Cerebellar cortex (tissue), 1 donor: ENCODE data around the gene DLL1.

ENCODE experiments used
- DNase-seq: peaks from one replicate; pipeline ENCODE4 v3.0.0-alpha.2; 2015; ENCODE audit warnings: low spot score

The DLL1 gene

DNA sequence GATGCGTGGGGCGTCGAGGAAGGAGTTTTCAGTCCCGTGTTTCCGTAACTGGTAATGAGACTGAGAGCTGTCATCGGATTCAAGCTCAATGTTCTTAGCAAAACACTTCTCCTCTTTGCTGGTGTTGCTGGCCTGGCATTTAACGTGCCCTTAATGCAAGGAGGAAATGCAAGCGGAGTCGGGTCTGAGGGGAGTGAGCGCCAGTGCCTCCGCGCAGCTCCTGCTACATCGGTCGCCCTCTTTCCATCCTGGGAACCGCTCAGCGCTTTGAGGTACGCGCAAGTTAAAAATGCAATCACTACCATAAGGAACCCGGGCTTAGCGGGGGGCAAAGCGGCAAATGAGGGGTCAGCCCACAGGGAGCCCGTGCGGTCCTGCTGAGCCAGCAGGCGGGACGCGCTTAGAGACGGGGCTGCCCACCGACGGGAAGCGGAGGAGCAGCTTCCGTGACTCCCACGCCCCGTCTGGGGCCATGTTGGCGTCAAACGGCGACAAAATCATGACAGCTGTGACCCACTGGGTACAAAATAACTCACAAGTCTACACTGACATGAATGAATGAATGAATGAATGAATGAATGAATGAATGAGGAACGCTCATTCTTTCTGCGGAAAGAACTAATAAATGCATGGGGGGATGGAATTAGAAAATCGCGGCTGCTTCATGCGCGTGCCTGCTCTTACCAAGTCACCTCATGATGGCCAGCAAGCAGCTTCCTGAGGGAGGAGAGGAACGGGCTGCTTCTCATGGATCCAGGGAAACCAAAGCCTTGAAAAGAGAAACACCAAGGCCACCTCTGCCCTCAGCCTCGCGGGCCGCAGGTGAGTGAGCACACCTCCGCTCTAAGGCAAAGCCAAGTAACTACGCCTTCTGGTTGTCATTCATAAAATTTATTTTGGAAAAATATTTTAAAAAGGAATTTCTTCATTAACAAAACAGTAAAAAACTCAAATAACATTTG is 9.3 kb downstream of the DLL1 start:
- no peak for DNase-seq

DNA sequence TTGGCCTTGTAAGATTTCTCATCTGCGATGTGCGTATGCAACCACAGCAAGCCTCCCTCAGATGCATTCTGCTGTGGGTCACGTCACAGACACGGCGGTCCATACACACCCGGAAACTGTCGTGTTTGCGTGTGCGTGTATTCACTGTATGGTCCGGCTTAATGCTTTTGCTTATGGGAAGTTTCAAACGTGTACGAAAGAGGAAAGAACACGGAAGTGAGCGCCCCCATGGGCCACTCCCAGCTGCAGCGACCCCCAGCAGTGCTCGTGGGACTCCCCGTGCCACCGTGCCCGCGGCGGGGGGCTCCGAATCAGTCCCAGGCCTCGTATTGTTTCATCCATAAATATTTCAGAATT is 10.2 kb downstream of the DLL1 start:
- no peak for DNase-seq

DNA sequence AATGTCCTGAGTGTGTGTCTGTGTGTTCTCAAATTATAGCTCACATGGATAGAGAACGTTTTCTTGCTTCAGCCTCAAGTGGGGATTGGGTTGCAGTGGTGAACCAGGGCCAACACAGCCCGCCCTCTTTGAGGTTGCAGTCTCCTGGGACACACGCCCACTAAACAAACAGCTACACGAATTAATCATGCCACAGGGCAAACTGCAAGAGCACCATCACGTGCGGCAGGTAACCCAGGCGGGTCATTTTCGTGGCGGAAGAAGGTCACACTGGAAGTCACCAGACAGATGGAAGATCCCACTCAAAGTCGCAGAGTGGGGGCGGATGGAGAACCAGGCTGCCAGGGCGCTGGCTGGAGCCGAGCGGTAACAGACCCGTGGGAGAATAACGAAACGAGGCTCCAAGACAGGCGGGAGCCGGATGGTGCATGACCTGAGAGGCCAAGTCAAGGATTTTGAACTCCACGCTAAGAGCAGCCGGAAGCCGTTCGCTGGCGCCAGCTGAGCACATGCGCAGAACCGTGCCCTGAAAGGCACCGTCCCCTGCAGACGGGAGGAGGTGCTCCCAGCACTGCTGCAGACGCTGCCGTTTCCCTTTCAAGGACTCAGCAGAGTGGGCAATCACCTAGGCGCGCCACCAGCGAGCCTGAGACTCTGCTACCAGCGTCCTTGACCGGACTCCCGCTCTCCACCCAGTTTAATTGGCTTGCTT is 10.7 kb downstream of the DLL1 start:
- peak; percentile 15 for DNase-seq

DNA sequence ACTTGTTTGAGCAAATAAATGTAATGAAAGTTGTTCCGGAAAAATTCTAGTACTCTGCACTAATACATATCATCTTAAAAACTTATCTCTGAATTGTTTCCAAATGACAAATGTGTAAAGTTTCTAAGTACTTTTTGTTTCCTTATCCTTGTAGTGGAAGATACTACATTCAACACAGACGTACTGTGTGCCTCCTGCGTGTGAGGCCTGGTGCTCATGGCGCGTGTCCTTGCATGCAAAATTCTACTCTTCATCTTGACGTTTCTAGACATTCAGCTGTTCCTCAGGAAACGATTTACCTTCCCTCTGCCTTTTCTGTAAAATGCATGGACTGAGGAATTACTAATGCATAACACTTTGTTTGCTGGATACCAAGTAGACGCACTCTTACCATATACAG is 11.5 kb downstream of the DLL1 start:
- DNase-seq: no peak

DNA sequence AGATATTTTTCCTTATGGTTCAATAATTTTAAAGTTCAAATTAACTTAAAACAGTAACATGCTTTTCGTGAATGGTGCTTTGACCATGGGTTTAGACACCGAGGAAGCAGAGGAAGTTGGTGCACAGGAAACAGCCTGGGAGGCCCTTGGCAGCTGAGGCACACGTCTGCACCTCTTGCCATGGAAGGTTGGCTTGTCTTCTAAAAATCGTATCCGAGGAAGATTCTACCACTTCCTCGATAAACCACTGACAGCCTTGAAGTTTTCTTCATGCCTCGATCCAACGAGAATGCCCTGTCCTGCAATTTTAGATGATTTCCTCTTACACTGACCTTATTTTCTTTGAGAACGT is 12.2 kb downstream of the DLL1 start:
- DNase-seq: no peak

DNA sequence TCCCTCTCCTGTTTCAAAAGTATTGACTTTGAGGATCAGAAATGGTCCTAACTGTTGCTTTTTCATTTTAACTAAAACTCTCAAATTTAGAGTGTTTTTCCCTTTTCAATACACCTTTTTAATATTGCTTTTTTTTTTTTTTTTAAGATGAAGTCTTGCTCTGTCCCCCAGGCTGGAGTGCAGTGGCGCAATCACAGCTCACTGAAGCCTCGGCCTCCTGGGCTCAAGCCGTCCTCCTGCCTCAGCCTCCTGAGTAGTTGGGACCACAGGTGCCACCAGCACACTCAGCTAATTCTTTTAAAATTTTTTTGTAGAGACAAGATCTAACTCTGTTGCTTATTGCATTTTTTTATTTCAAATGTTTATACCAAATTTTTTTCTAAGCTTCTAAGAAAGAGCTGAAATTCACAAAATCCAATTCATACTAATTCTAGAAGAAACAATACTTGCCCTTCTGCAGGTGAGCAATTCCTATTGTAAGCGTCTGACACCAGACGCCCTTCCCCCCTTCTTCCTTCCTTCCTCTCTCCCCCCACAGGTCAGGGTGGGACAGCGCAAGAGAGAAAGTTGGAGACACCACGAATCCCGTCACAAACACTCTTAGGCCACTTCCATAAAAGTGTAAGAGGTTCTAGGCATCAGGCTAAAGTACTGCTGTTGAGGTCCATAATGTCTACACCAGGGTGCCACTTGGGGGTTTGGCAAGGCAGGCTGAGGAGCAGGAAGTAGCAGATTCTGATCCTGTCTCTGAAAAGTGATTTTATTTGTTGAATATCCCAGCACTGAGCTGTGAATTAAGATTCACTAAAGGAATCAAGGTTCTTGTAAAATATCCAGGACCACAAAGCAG is 12.8 kb downstream of the DLL1 start:
- no peak for DNase-seq

DNA sequence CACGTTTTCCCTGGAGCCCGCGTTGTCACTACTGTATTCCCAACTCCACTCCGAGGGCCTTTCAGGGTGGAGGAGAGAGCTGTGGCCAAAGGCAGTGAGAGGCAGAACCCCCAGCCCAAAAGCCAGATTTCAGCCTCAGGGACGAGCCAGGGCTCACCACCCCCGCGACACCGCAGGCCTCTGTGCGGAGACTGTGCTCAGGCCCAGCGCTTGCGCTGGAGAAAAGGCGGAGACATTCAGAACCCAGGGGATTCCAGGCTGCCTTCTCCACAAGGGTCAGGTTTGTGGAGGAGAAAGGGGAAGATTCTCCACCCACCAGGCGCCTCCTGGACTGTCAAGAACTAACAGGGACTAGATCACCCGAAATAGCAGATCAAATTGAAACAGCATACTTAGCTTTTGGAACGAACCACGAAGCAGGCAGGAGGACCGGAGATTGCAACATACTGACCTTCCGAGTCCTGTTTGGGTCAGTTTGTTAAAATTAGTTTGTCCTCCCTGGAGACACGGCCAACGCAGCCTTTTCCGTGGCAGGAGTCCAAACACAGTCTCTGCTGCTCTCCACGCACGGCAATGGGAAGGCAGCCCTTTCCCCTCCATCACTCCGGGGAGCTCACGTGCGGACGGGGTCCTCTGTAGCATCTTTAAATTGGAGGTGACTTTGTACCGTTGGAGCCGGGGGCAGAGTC is 14.4 kb downstream of the DLL1 start:
- DNase-seq: no peak

DNA sequence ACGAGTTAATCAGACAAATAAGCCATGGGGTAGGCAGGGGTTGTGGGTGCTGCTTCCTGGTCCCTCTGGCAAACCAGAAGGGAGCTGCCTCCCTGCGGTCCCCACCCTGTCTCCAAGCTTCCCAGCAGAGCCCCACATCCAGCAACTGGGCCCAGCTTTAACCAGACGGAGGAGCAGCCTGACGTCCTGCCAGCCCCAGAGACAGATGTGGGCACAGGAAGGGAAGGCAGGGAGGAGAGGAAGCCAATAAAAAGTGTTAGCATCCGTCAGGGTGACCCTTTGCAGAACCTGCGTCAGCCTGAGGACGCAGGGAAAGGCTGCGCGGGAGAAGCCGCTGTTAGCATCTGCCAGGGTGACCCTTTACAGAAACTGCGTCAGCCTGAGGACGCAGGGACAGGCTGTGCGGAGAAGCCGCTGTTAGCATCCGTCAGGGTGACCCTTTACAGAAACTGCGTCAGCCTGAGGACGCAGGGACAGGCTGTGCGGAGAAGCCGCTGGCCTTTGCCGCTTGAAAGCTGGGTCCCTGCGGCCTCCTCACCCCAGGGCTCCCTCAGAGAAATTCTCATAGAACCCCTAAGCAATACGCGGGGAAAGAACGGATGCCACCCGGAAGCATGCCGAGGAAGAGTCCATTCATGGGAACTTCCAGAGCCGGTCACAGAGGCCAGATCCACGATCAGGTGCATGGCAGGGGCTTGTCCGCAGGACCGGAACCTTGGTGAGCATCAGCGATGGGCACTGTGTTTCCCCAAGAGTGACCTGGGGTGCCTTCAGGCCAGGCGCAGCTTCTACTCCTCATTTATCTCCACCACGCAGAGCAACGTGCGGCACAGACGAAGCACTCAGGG is 15.9 kb downstream of the DLL1 start:
- no peak for DNase-seq

DNA sequence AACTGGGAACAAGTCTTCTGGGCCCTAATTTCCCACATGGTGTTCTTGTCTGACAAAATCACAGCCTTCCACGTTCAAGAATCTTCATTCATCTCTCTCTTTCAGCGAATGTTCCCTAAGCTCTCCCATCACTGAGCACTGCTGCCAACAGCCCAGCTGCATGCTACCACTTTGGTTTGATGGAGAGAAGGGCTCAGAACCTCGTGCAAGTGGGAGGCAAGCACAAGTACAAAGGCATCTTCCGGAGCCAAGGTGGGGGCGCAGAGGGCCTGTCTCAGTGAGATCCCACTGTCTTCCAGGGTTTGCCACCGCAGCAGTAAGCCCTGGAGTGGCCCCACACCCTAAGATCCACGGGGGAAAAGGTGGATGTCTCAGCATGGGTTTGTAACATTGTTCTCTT is 17.2 kb downstream of the DLL1 start:
- no peak for DNase-seq

DNA sequence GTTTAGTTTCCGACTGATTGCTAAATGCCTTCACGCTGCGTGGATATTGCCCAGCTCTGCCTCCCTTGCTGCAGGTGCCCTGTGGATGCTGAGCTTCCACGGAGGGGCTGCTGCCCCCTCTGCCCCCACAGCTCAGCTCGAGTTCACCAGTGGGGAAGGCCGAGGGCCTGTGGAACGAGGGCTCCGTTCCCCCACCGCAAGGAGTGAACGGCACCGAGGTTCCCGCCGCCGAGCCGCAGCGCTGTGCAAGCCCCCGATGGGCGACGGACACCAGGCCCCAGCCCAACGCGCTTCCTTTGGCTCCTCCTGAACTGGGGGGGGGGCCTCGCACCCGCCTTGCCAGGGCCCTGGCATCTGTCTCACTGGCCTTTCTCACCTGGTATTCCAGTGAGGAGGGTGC is 17.7 kb downstream of the DLL1 start:
- no peak for DNase-seq

DNA sequence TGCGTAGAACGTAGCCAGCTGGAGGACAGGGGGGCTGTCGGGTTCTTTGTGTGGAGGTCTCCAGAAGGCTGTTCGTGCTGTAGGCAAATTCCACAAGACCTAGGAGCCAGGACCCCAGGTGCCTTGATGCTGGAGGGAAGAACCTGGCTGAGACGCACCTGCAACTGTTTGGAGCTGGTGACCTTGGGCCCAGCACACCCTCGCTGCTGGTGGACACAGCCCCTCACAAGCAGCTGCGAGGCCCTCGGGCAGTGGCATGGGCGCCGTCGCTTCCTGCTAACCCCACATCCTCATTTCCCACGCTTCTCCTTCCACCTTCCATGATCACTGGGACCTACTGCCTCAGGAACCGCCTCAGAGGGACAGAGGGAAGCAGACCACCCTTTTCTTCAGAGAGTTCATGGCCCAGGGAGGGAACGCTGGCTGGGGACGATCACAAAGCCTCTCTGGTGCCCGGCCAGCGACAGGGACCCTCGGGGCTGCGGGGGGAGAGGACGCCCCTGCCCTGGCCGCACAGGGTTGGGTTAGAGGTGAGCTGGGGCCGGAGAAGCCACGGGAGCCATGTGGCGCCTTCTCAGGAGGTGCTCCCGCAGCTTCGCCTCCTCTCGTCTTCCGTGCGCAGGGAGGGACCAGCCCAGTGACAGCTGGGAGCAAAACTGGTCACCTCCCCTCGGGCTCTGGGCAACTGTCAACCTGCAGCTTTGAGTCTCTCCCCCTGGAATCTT is 18.4 kb downstream of the DLL1 start:
- no peak for DNase-seq

DNA sequence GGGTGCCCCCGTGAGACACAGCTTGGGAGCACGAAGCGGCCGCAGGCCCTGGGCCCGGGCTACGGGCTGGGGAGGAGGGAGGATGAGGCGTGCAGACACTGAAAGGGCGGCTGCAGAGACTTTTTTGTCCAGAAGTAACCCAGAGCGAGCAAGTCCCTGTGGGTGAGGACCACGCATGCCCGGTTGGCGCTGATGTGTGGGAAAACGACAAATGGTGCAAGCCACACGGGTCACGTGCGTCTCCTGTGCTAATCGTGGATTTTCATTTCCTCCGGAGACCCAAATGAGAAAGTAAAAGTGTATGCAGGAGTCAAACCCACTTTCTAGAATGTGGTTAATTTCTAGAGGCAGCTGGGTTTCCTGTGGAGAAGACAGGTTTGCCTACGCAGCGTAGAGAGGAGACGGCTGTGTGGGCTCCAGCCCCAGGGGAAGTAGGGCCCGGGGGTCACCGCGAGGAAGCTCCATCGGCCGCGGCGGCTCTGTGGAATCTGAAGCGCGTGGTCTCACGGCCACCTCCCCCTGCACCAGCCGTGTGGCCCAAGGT is 19.0 kb downstream of the DLL1 start:
- no peak for DNase-seq

DNA sequence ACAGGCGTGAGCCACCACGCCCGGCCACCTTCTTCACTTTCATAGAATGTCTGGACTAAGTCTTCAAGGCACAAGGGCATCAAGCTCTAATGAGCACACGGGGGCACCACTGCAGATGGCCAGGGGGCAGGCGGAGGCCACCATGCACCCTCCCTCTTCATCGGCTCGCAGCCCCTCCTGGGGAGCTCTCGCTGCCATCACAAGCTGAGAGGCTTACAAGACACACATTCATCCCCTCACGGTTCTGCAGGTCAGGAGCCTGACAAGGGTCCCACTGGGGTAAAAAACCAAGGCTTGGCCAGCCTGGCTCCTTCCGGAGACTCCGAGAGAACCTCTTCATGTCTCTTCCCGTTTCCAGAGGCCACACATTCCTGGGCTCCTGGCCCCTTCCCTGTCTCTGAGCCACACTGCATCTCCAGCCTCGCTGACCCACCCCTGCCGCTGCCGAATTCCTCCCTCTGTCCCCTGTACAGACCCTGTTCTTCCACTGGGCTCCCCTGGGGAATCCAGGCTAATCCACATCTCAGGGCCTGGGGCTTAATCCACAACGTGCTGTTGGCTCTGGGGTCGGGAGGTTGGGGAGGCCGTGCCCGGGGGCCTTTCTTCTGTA is 19.8 kb downstream of the DLL1 start:
- DNase-seq: no peak

DNA sequence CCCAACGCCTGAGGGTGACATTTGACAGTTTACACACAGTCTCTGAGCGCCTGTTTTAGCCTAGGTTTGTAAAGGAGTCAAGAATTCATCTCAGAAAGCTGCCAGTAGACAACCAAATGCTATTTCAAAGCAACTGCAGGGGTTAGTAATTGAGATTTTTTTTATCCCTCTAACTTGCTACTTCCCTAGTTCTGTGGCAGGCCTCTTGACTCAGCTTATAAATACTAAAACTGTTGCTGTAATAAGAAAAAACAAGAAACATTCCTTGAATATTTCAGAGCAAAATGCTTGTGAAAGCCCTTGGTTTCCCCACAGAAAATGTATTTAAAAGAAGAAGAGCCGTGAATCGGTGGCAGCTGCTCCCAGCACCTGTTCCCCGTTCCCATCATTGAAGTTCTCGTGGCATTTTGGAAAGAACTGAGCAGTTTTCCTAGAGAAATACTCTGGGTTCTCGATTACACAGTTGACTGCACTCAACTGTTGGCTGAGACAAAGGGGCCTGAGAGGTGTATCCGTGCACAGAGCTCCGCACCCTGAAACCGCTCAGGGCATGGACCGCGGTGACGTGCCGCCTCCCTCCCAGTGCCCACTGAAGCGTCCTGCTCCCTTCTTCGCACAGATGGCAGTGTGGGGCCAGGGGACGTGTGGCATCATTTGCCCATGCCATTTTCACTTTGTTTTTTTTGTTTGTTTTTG is 20.9 kb downstream of the DLL1 start:
- no peak for DNase-seq

DNA sequence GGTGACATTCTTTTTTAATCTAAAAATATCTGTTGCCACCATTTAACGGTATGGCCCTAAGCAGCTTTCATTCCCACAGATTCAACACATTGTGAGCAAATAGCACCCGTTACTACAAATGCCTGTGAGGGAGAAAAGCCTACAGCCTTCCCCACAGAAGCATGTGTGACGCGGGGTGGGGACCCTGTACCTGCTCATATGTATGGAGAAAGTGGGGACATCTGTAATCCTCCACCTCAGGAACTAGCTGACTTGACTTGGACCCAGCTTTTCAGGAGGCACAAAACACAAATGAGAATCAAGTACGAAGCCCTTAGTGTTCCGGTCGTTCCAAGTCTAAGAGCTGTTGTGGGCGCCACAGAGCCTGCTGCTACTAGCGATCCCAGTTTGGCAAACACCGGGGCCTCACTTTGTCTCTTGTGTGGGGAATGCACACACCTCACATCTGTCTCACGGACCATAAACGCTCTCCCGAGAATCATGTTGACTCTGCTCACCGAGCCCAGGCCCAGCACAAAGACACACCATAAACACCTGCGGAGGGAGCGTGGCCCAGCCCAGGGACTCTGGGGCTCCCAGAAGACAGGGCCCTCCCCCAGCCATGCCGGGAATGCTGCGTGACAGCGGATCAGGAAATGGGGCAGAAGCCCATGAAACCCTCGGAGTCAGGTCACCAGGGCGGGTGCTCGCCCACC is 21.6 kb downstream of the DLL1 start:
- DNase-seq: no peak

DNA sequence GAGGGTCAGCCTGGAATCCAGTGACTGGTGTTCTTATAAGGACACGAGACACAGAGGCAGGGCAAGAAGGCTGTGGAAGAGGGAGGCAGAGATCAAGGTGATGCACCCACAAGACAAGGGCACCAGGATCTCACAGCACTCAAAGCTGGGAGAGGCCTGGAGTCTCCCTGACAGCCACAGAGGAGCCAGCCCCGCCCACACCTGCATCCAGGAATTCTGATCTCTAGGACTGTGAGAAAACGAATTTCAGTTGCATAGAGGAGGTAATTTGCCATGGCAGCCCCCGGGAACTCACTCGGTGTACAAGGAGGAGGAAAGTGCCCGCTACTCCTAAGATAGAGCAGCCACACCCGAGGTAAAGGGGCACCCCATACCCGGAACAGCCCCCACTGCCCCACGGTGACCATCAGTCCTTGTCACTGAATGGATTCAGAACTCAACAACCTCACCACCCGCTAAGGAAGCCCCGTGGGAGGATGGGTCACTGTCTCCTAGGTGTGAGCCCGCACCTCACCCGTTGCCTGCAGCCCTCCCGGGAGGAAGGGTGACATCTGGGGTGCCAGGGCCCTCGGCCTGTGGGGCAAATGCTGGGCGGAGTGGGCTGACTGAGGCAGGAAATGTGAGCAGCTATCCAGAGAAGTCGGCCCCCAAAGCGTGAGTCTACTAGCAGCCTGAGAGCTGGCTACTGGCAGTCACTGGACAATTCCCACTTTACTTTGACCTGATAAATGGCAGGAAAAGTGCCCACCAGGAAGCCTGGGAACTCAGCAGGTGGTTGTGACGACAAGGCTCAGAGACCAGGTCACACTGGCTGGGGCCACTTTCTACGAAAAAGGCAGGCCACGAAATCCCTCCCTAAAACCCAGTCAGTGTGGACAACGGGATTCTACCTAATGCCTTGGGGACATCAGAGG is 22.4 kb downstream of the DLL1 start:
- no peak for DNase-seq

DNA sequence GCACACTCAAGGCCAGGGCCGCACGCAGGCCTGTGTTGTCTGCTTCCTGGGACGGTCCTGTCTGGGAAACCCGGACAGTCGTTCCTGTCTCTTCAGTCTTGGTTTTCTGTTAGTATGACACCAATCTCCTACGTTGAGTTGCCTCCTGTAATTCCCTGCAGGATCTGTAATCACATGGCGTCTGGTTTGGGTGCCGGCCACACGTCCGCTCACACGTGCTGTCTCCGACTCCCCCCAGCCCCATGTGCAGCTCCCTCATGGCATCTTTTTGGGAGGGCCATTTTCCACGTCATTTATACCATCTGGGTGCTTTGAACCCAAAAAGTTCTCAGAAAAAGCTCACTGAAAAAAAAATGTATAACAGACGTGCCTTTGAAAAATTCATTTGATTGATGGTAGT is 23.2 kb downstream of the DLL1 start:
- DNase-seq: no peak
